Liver (tissue), 9 donors: ENCODE measurements around the gene RPS6KC1. TPM values are rescaled to one million over a fixed set of nuclear protein-coding genes. Genes with fewer than 3 reads are reported as not detected.

Source experiments
- DNase-seq: peaks from one replicate; pipeline ENCODE4 v3.0.0-alpha.2; 2017; ENCODE audit warnings: low spot score
- H3K27ac ChIP-seq, 2 donors: one replicate each; pipeline ENCODE4 v1.7.0; 2013; ENCODE audit warnings: inconsistent platforms in 2 of 2, low read length in 2 of 2, control low read depth in 1 of 2, low read depth in 1 of 2, mild to moderate bottlenecking in 1 of 2
- H3K27me3 ChIP-seq, 4 donors: one replicate each; pipeline versions ENCODE4 v1.6.1 to v1.7.0; 2013; ENCODE audit warnings: low read length in 3 of 4, inconsistent platforms in 1 of 4, mild to moderate bottlenecking in 1 of 4, moderate library complexity in 1 of 4; ENCODE audit not compliant: control insufficient read depth in 4 of 4, insufficient read depth in 4 of 4
- H3K36me3 ChIP-seq, 4 donors: one replicate each; pipeline versions ENCODE4 v1.6.1 to v1.7.0; 2013; ENCODE audit warnings: low read length in 3 of 4, mild to moderate bottlenecking in 3 of 4, low read depth in 1 of 4, moderate library complexity in 1 of 4; ENCODE audit not compliant: control insufficient read depth in 4 of 4, insufficient read depth in 3 of 4
- H3K4me1 ChIP-seq, 4 donors: one replicate each; pipeline versions ENCODE4 v1.6.1 to v1.7.0; 2013; ENCODE audit warnings: low read length in 3 of 4, mild to moderate bottlenecking in 3 of 4, moderate library complexity in 1 of 4; ENCODE audit not compliant: control insufficient read depth in 4 of 4, insufficient read depth in 4 of 4
- H3K4me3 ChIP-seq, 3 donors: one replicate each; pipeline versions ENCODE4 v1.6.1 to v1.7.0; 2013; ENCODE audit warnings: low read length in 3 of 3, control low read depth in 1 of 3, low read depth in 1 of 3, mild to moderate bottlenecking in 1 of 3
- H3K9ac ChIP-seq, 2 donors: one replicate each; pipeline ENCODE4 v1.7.0; 2013; ENCODE audit warnings: low read length in 2 of 2, mild to moderate bottlenecking in 2 of 2, moderate library complexity in 2 of 2, control low read depth in 1 of 2, low read depth in 1 of 2
- H3K9me3 ChIP-seq, 4 donors: one replicate each; pipeline versions ENCODE4 v1.6.1 to v1.7.0; 2013; ENCODE audit warnings: low read length in 3 of 4; ENCODE audit not compliant: control insufficient read depth in 4 of 4
- CTCF ChIP-seq: fragments of 150-350 bp; IDR thresholded peaks from 2 replicates; pipeline ENCODE4 v1.5.1; 2017; ENCODE audit warnings: improper control_type of control experiment, low read depth, low read length; ENCODE audit not compliant: missing input control
- EGR1 ChIP-seq, 2 donors: IDR thresholded peaks; 2 replicates each; pipeline ENCODE4 v1.6.1; 2016 to 2018; ENCODE audit warnings: antibody characterized with exemption in 2 of 2, low read depth in 2 of 2
- FOXA1 ChIP-seq: IDR thresholded peaks from 2 replicates; pipeline ENCODE4 v1.6.1; 2016; ENCODE audit warnings: antibody characterized with exemption
- FOXA2 ChIP-seq: IDR thresholded peaks from 2 replicates; pipeline ENCODE4 v1.6.1; 2016; ENCODE audit warnings: antibody characterized with exemption
- GABPA ChIP-seq, 2 donors: IDR thresholded peaks in 1 of 2; conservative IDR thresholded peaks in 1 of 2; 2 replicates each; pipeline ENCODE4 v1.6.1; 2016; ENCODE audit warnings: antibody characterized with exemption in 2 of 2, mild to moderate bottlenecking in 1 of 2, moderate library complexity in 1 of 2
- HNF4A ChIP-seq, 2 donors: conservative IDR thresholded peaks; 2 replicates each; pipeline ENCODE4 v1.6.1; 2016; ENCODE audit warnings: antibody characterized with exemption in 2 of 2, mild to moderate bottlenecking in 2 of 2
- HNF4G ChIP-seq: IDR thresholded peaks from 2 replicates; pipeline ENCODE4 v1.6.1; 2016; ENCODE audit warnings: antibody characterized with exemption
- JUND ChIP-seq, 2 donors: IDR thresholded peaks; 2 replicates each; pipeline ENCODE4 v1.6.1; 2016; ENCODE audit warnings: antibody characterized with exemption in 2 of 2
- RAD21 ChIP-seq, 2 donors: IDR thresholded peaks; 2 replicates each; pipeline ENCODE4 v1.6.1; 2016; ENCODE audit warnings: antibody characterized with exemption in 2 of 2, mild to moderate bottlenecking in 2 of 2
- RXRA ChIP-seq, 2 donors: IDR thresholded peaks; 2 replicates each; pipeline ENCODE4 v1.6.1; 2017 to 2018; ENCODE audit warnings: antibody characterized with exemption in 2 of 2, mild to moderate bottlenecking in 1 of 2
- TAF1 ChIP-seq: conservative IDR thresholded peaks from 2 replicates; pipeline ENCODE4 v1.6.1; 2016; ENCODE audit warnings: antibody characterized with exemption, mild to moderate bottlenecking
- YY1 ChIP-seq: IDR thresholded peaks from 2 replicates; pipeline ENCODE4 v1.6.1; 2016; ENCODE audit warnings: antibody characterized with exemption, mild to moderate bottlenecking
- ZBTB33 ChIP-seq: IDR thresholded peaks from 2 replicates; pipeline ENCODE4 v1.6.1; 2016; ENCODE audit warnings: antibody characterized with exemption
- WGBS: extraction: QIAGEN DNeasy Blood & Tissue Kit; methylation state at CpG from one replicate; pipeline ENCODE4 v1.1.7; 2013; 5-methylcytosine and 5-hydroxymethylcytosine counted together
- polyA plus RNA-seq, 2 donors: library from polyadenylated mRNA; stranded (reverse) in 1 of 2; unstranded in 1 of 2; fragments of 200-250 nt in 1 of 2; fragments of >200 nt in 1 of 2; fragmentation: Nextera tagmentation in 1 of 2; extraction: Ambion mirVana in 1 of 2; gene quantifications; one replicate each; pipeline versions ENCODE4 v1.2.1 to v1.2.3, GENCODE V29; 2013 to 2015
- total RNA-seq, 2 donors: library from RNA; depleted of rRNA; stranded (reverse); fragments of >200 nt; gene quantifications; one replicate each; pipeline ENCODE4 v1.2.3, GENCODE V29; 2014
- TF ChIP-seq, protein P1 (sequence below): IDR thresholded peaks from 2 replicates; pipeline ENCODE4 v1.6.1; 2016; ENCODE audit warnings: antibody characterized with exemption, mild to moderate bottlenecking
- donor health status: healthy.
- donor health status: healthy.
- donor health status: healthy.
- donor health status: healthy.
- donor health status: healthy.

The RPS6KC1 gene
- total and polyA plus RNA-seq, 4 donors, result 3.5 to 15.6 (median 9.8) TPM

GRCh38 chr1:213131851-213132655 lies 81.0 kb downstream of the RPS6KC1 start:
- Histone ChIP-seq H3K27me3 (no peaks in the 10 kb centered on the region), H3K36me3 (no peaks in the 10 kb centered on the region), H3K27ac (no peak overlapping the region), H3K9ac (no peak overlapping the region), H3K4me3 (no peak overlapping the region), H3K4me1 (peaks cover 0 to 9% (median 5%) of the 10 kb centered on the region in 4 donors), H3K9me3 (no peaks in the 10 kb centered on the region)
- TF ChIP-seq HNF4G (no peak), EGR1 (IDR thresholded peaks at IDR 0.05; ENCODE audit: low read depth in 2 of 2) (no peak), YY1 (no peak), GABPA (IDR thresholded peaks at IDR 0.05 in 1 of 2, conservative IDR thresholded peaks at IDR 0.05 in 1 of 2) (no peak), RXRA (IDR thresholded peaks at IDR 0.05) (no peak)
- TF ChIP-seq, protein P1, sequence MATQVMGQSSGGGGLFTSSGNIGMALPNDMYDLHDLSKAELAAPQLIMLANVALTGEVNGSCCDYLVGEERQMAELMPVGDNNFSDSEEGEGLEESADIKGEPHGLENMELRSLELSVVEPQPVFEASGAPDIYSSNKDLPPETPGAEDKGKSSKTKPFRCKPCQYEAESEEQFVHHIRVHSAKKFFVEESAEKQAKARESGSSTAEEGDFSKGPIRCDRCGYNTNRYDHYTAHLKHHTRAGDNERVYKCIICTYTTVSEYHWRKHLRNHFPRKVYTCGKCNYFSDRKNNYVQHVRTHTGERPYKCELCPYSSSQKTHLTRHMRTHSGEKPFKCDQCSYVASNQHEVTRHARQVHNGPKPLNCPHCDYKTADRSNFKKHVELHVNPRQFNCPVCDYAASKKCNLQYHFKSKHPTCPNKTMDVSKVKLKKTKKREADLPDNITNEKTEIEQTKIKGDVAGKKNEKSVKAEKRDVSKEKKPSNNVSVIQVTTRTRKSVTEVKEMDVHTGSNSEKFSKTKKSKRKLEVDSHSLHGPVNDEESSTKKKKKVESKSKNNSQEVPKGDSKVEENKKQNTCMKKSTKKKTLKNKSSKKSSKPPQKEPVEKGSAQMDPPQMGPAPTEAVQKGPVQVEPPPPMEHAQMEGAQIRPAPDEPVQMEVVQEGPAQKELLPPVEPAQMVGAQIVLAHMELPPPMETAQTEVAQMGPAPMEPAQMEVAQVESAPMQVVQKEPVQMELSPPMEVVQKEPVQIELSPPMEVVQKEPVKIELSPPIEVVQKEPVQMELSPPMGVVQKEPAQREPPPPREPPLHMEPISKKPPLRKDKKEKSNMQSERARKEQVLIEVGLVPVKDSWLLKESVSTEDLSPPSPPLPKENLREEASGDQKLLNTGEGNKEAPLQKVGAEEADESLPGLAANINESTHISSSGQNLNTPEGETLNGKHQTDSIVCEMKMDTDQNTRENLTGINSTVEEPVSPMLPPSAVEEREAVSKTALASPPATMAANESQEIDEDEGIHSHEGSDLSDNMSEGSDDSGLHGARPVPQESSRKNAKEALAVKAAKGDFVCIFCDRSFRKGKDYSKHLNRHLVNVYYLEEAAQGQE, result no peak
- DNase-seq, result no peak

- H3K9me3 ChIP-seq, result no peaks in the 10 kb centered on the region
- H3K27me3 ChIP-seq, result no peaks in the 10 kb centered on the region
- no peaks in the 10 kb centered on the region for H3K36me3 ChIP-seq
- peaks cover 0 to 9% (median 5%) of the 10 kb centered on the region in 4 donors for H3K4me1 ChIP-seq
- no peak for TF ChIP-seq FOXA1
- DNase-seq, result no peak
- no peak overlapping the region for H3K27ac ChIP-seq
- no peak overlapping the region for H3K4me3 ChIP-seq
- no peak overlapping the region for H3K9ac ChIP-seq
These were observed 84.5 kb downstream of the RPS6KC1 start for GRCh38 chr1:213135572-213135971.

GRCh38 chr1:213136190-213136917 lies 85.3 kb downstream of the RPS6KC1 start:
- H3K4me1 ChIP-seq, result peaks cover 0 to 9% (median 5%) of the 10 kb centered on the region in 4 donors
- no peak for DNase-seq
- H3K36me3 ChIP-seq, result no peaks in the 10 kb centered on the region
- no peak overlapping the region for H3K27ac ChIP-seq
- H3K9me3 ChIP-seq, result no peaks in the 10 kb centered on the region
- H3K9ac ChIP-seq, result no peak overlapping the region
- H3K4me3 ChIP-seq, result no peak overlapping the region
- WGBS, result 79% methylated on average over 5 of the region's 5 CpGs
- H3K27me3 ChIP-seq, result no peaks in the 10 kb centered on the region
- TF ChIP-seq EGR1 (IDR thresholded peaks at IDR 0.05; ENCODE audit: low read depth in 2 of 2), result no peak
- no peak for TF ChIP-seq TAF1
- no peak for TF ChIP-seq HNF4A (conservative IDR thresholded peaks at IDR 0.05)
- no peak for TF ChIP-seq CTCF
- no peak for TF ChIP-seq GABPA (IDR thresholded peaks at IDR 0.05 in 1 of 2, conservative IDR thresholded peaks at IDR 0.05 in 1 of 2)
- no peak for TF ChIP-seq FOXA2
- TF ChIP-seq JUND (IDR thresholded peaks at IDR 0.05), result no peak
- TF ChIP-seq RAD21 (IDR thresholded peaks at IDR 0.05), result no peak
- no peak for TF ChIP-seq ZBTB33
- TF ChIP-seq, protein P1, result no peak
